BLaER1 (cell line): ENCODE measurements around the gene RPTOR.
A peak's percentile ranks its signal among the peaks of the same experiment; 100 is the strongest.

ENCODE experiments used
- H3K27ac ChIP-seq: shearing (Covaris generic); formaldehyde crosslinking; 2 replicates; pipeline ENCODE4 v1.8.1; 2022
- H3K27me3 ChIP-seq: shearing (Covaris generic); formaldehyde crosslinking; 2 replicates; pipeline ENCODE4 v1.8.1; 2022
- H3K36me3 ChIP-seq: shearing (Covaris generic); formaldehyde crosslinking; 2 replicates; pipeline ENCODE4 v1.8.1; 2022
- H3K4me1 ChIP-seq: shearing (Covaris generic); formaldehyde crosslinking; 2 replicates; pipeline ENCODE4 v1.8.1; 2022
- H3K4me2 ChIP-seq: shearing (Covaris generic); formaldehyde crosslinking; 2 replicates; pipeline ENCODE4 v1.8.1; 2022
- H3K4me3 ChIP-seq: shearing (Covaris generic); formaldehyde crosslinking; 2 replicates; pipeline ENCODE4 v1.8.1; 2022
- H3K9ac ChIP-seq: shearing (Covaris generic); formaldehyde crosslinking; 2 replicates; pipeline ENCODE4 v1.8.1; 2022
- H3K9me3 ChIP-seq: shearing (Covaris generic); formaldehyde crosslinking; 2 replicates; pipeline ENCODE4 v1.8.1; 2022
- H4K20me1 ChIP-seq: shearing (Covaris generic); formaldehyde crosslinking; 2 replicates; pipeline ENCODE4 v1.8.1; 2022
- Cebpa-rat ChIP-seq: shearing (Covaris generic); IDR thresholded peaks from 2 replicates; pipeline ENCODE4 v1.8.1; 2022

Gene RPTOR

DNA sequence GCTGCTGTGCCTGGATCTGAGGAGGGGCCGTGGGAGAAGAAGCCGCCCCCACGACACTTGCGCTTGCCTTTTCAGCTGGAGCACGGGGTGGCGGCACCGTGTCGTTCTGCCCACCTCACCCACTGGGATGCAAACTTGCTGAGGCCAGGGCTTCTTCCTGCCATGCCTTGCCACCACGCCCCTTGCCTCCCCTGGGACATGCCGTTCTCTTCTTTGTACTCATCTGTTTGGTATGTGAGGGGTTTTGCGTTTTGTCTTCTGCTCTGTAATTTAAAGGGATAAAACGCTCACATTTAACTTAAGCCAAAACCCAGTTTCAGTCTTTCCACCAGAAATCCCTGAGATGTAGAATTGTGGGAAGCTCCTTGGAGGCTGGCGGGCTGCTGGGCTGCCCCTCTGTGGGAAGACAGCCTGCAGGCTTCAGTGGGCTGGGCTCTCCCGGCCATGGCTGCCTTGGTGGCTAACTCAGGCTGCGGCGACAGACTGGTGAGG, 180.2 kb downstream of the RPTOR start:
- Histone ChIP-seq H3K9ac (no peak overlapping the region), H3K4me3 (no peak overlapping the region), H3K4me1 (peaks cover 52% of the 10 kb centered on the region), H3K27me3 (no peaks in the 10 kb centered on the region), H3K36me3 (no peaks in the 10 kb centered on the region), H3K4me2 (peak overlapping the region; percentile 94), H4K20me1 (peaks cover 100% of the 10 kb centered on the region), H3K27ac (no peak overlapping the region), H3K9me3 (no peaks in the 10 kb centered on the region)
- no peak for TF ChIP-seq Cebpa-rat

DNA sequence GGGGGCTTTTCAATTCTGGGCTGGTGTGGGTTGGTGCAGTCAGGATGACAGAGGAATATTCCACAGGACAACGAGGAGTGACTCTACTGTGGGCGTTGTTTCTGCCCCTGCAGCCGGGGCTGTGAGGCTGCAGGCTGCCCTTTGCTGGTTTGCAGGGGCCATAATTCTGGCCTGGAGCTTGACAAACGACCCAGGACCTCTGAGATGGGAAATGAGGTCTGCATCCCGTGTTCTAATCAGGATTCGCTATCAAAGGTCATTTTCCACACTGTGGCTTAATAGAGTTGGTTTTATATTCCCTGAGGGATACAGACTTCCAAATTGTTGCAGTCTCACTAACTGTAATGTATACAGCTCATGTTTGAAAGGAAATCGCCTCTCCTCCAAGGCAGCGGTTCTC, 180.9 kb downstream of the RPTOR start:
- Histone ChIP-seq H3K4me3 (no peak overlapping the region), H3K4me2 (peak overlapping the region; percentile 94), H3K36me3 (no peaks in the 10 kb centered on the region), H3K27ac (no peak overlapping the region), H3K9ac (no peak overlapping the region), H3K4me1 (peaks cover 46% of the 10 kb centered on the region), H3K9me3 (no peaks in the 10 kb centered on the region), H4K20me1 (peaks cover 100% of the 10 kb centered on the region), H3K27me3 (no peaks in the 10 kb centered on the region)
- no peak for TF ChIP-seq Cebpa-rat

DNA sequence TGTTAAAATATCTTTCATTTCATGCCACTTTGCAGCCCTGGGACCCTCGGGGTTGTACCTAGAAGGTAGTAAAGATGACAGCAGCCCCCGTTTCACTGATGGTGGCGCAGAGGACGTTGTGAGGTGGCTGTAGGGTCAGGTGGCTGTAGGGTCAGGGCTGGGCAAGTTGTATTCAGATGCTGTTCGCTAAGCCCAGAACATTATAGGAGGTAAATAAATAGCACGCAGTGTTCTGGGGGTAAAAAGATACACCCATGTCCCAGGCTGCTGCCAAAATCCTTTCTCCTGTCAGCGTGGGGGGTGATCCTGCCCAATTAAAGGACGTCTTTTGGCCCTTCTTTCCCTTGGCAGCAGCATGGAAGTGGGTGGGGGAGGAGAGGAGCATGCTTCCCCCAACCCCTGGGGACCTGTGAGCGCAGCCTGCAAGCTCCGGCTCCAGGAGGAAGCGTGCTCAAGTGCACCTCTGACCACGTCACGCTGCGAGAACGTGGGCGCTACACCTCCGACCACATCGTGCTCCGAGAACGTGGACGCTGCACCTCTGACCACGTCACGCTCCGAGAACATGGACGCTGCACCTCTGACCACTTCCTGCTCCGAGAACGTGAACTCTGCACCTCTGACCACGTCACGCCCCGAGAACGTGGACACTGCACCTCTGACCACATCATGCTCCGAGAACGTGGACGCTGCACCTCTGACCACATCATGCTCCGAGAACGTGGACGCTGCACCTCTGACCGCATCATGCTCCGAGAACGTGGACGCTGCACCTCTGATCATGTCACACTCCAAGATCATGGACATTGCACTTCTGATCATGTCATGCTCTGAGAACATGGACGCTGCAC, 182.1 kb downstream of the RPTOR start:
- peak overlapping the region; percentile 94 for H3K4me2 ChIP-seq
- no peak overlapping the region for H3K9ac ChIP-seq
- H3K9me3 ChIP-seq, result no peaks in the 10 kb centered on the region
- TF ChIP-seq Cebpa-rat, result no peak
- H3K4me1 ChIP-seq, result peaks cover 41% of the 10 kb centered on the region
- H3K27ac ChIP-seq, result no peak overlapping the region
- H3K36me3 ChIP-seq, result no peaks in the 10 kb centered on the region
- peak overlapping the region; percentile 41; the same call in 1 of the 2 replicates for H3K4me3 ChIP-seq
- H4K20me1 ChIP-seq, result peaks cover 88% of the 10 kb centered on the region
- H3K27me3 ChIP-seq, result no peaks in the 10 kb centered on the region

DNA sequence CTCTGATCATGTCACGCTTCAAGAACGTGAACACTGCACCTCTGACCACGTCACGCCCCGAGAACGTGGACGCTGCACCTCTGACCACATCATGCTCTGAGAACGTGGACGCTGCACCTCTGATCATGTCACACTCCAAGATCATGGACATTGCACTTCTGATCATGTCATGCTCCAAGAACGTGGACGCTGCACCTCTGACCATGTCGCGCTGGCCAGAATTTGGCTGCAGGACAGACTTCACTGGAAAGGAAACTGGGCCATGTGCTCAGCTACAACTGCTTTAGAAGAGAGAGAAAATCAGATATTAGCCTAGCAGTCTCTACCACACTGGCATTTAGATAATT, 182.7 kb downstream of the RPTOR start:
- Histone ChIP-seq H3K4me2 (peak overlapping the region; percentile 94), H3K4me1 (peaks cover 41% of the 10 kb centered on the region)

DNA sequence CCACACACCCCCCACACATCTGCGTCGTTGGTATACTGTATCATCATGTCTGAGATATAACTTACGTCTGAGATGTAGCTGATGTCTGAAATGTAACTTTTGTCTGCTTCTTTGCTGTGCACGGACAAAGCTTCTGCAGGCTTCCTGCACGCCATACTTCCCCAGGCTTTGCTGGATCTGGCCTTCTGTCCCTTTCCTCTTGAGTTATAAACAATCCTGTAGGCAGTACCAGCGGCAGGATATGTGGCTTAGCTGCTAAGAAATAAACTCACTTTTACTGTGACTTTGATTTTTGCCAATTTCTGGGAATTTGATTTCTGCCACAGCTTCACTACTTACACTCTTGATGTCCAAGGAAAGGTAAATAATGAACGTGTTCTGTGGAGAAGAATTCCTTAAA, 184.4 kb downstream of the RPTOR start:
- no peak overlapping the region for H3K4me3 ChIP-seq
- H4K20me1 ChIP-seq, result peaks cover 65% of the 10 kb centered on the region
- no peak overlapping the region for H3K27ac ChIP-seq
- H3K27me3 ChIP-seq, result no peaks in the 10 kb centered on the region
- no peak overlapping the region for H3K4me2 ChIP-seq
- peaks cover 48% of the 10 kb centered on the region for H3K4me1 ChIP-seq
- H3K9me3 ChIP-seq, result no peaks in the 10 kb centered on the region
- 0 out of 2 replicates have a peak, but pooled peaks cover 4% of the 10 kb centered on the region for H3K36me3 ChIP-seq
- TF ChIP-seq Cebpa-rat, result no peak
- H3K9ac ChIP-seq, result no peak overlapping the region

More for the DNA sequence above, 182.7 kb downstream of the RPTOR start:
- H3K9me3 ChIP-seq, result no peaks in the 10 kb centered on the region
- no peak overlapping the region for H3K9ac ChIP-seq
- TF ChIP-seq Cebpa-rat, result no peak
- H3K27ac ChIP-seq, result no peak overlapping the region
- H3K27me3 ChIP-seq, result no peaks in the 10 kb centered on the region
- H4K20me1 ChIP-seq, result peaks cover 82% of the 10 kb centered on the region
- H3K4me3 ChIP-seq, result no peak overlapping the region; the same call in 1 of the 2 replicates
- 0 out of 2 replicates have a peak, but pooled peaks cover 4% of the 10 kb centered on the region for H3K36me3 ChIP-seq

DNA sequence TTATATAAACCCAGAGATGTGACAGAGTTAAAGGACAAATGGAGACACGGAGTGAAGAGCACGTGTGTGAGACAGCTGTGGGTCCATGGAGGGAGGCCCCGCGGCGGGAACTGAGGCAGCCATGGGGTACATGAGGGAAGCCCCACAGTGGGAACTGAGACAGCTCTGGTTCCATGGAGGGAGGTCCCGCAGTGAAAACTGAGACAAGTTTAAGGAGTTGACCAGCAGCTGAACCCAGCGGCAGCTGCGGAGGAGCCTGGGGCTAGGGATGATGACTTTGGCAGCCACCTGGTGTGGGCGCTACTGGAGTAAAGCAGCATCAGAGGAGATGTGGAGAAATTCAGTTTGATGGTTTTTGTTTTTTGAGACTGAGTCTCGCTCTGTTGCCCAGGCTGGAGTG, 185.1 kb downstream of the RPTOR start:
- Histone ChIP-seq H3K9ac (no peak overlapping the region), H3K36me3 (0 out of 2 replicates have a peak, but pooled peaks cover 4% of the 10 kb centered on the region), H3K4me1 (peaks cover 48% of the 10 kb centered on the region), H3K4me3 (no peak overlapping the region), H4K20me1 (peaks cover 65% of the 10 kb centered on the region), H3K9me3 (no peaks in the 10 kb centered on the region), H3K27me3 (no peaks in the 10 kb centered on the region), H3K4me2 (no peak overlapping the region), H3K27ac (no peak overlapping the region)
- TF ChIP-seq Cebpa-rat, result no peak

GRCh38 chr17:80730739-80731138, 186.1 kb downstream of the RPTOR start:
- H3K9ac ChIP-seq, result no peak overlapping the region
- H3K4me1 ChIP-seq, result peaks cover 41% of the 10 kb centered on the region
- H3K36me3 ChIP-seq, result peaks cover 4% of the 10 kb centered on the region; the same call in 1 of the 2 replicates
- H3K4me3 ChIP-seq, result no peak overlapping the region
- no peak for TF ChIP-seq Cebpa-rat
- no peak overlapping the region for H3K4me2 ChIP-seq
- no peak overlapping the region for H3K27ac ChIP-seq
- no peaks in the 10 kb centered on the region for H3K9me3 ChIP-seq
- peaks cover 65% of the 10 kb centered on the region for H4K20me1 ChIP-seq
- H3K27me3 ChIP-seq, result no peaks in the 10 kb centered on the region

GRCh38 chr17:80731323-80731722, 186.7 kb downstream of the RPTOR start:
- H3K27me3 ChIP-seq, result no peaks in the 10 kb centered on the region
- no peak overlapping the region for H3K4me2 ChIP-seq
- peaks cover 61% of the 10 kb centered on the region for H4K20me1 ChIP-seq
- TF ChIP-seq Cebpa-rat, result no peak
- H3K27ac ChIP-seq, result no peak overlapping the region
- H3K36me3 ChIP-seq, result peaks cover 4% of the 10 kb centered on the region; the same call in 1 of the 2 replicates
- no peak overlapping the region for H3K4me3 ChIP-seq
- no peak overlapping the region for H3K9ac ChIP-seq
- no peaks in the 10 kb centered on the region for H3K9me3 ChIP-seq
- peaks cover 40% of the 10 kb centered on the region for H3K4me1 ChIP-seq

GRCh38 chr17:80732268-80732667, 187.6 kb downstream of the RPTOR start:
- H3K4me2 ChIP-seq, result no peak overlapping the region
- no peaks in the 10 kb centered on the region for H3K9me3 ChIP-seq
- H3K36me3 ChIP-seq, result peaks cover 4% of the 10 kb centered on the region; the same call in 1 of the 2 replicates
- H4K20me1 ChIP-seq, result peaks cover 59% of the 10 kb centered on the region
- H3K27me3 ChIP-seq, result no peaks in the 10 kb centered on the region
- no peak overlapping the region for H3K4me3 ChIP-seq
- no peak for TF ChIP-seq Cebpa-rat
- H3K27ac ChIP-seq, result no peak overlapping the region
- H3K9ac ChIP-seq, result no peak overlapping the region
- peaks cover 40% of the 10 kb centered on the region for H3K4me1 ChIP-seq
